HG02970 (cell line): ENCODE results near the gene DCD.
"Not testable (repeated sequence)": the region's sequence is repeated elsewhere in the genome, so short reads cannot be mapped to it uniquely, and the experiment has no call there.

ENCODE experiments used
- ATAC-seq: cut with Tn5 transposase; IDR thresholded peaks from one replicate; pipeline ENCODE4 v1.9.1; 2021; ENCODE audit warnings: mild to moderate bottlenecking, moderate library complexity, moderate number of reproducible peaks; ENCODE audit not compliant: unreplicated experiment, low FRiP score

DCD gene

DNA sequence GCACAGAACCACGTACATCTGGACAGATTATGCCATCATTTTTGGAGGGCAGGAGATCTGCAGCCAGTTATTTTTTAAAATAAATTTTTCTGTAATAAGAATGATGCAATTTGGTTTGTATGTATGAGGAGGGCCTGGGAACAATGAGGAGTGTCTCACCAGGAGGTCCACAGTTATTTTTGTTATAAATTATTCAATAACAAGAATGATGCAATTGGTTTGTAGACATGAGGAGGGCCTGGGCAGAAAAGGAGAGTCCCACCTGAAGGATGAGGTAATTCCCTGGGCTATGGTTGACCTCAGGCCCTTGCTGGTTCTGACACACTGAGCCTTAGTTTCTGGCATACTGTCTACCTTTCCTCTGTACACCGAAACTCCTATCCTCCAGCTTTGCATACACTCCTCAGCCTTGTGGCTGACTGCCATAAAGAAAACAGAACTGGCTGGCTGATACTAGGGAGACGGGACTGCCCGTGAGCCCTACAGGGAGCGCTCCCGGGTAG is 9.0 kb upstream of the DCD start:
- ATAC-seq = no peak

DNA sequence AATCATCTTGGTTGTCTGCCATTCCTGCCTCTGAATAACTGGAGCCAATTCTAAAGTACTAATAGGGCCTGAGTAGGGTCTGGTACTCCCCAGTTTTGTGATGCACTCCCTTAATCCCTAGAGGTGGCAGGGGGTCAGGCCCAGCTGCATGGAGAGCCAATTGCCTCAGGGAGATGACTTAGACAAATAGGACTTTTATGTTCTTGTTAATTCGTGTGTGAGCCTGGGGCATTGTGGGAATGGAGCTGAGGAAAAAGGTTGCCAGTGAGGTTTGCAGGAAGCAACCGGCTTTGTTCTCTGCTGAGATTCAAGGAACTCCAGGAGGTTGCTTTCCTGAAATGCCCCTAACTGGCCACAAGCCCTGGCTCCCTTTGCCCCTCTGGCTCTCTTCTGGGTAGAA is 6.8 kb upstream of the DCD start:
- ATAC-seq = no peak

DNA sequence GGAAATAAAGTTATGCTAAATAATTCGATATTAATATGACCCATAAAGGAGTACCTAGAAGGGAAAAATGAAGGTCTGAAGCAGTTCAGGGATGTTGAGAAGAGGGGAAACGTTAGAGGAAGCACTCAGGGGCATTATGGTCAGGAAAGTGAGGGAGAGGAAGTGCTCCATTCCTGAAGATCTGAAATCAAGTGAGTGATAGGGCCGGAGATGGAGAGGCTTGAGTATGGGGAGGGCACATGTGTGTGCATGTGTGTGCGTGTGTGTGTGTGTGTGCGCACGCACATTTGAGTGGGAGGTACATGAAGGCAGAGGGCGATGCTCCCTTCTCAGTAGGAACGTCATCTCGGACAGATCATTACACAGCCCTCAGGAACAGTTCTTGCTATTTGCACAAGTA is 4.9 kb upstream of the DCD start:
- ATAC-seq = no peak

DNA sequence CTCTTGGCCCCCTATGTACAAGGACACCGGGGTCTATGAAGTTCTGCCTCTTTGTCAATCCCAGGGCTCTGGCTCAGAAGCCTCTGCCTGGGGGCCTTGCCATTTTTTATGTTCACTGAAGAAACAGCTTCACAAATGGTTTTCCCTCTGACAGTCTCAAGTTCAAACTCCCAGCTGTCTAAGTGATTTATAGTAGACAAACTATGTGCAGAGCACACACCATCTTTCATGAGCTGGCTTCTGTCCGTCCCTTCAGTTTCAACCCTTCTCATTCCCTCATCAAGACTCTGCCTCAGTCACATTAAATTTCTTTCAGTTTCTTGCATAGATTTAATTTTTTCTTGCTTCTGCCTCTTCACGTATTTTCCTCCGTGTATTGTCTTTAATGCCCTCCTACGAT is 2.7 kb upstream of the DCD start:
- ATAC-seq = no peak

DNA sequence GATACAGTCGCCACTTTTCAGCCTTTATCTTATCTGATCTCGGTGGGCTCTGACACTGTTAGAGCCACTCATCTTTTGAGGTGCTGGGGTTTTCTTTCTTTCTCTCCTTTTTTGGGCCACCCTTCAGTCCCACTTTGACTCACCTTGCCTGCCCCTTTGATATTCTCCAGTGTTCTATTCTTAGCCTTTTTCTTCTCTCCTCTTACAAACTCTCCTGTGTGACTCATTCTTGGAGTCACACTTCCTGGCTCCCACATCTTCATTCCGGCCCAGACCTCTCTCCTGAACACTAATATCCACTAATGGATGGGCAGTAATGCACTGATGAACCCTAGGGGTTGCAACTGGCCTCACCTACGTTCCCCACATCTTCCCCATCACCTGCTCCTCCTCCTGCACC is 2.2 kb upstream of the DCD start:
- no peak for ATAC-seq

DNA sequence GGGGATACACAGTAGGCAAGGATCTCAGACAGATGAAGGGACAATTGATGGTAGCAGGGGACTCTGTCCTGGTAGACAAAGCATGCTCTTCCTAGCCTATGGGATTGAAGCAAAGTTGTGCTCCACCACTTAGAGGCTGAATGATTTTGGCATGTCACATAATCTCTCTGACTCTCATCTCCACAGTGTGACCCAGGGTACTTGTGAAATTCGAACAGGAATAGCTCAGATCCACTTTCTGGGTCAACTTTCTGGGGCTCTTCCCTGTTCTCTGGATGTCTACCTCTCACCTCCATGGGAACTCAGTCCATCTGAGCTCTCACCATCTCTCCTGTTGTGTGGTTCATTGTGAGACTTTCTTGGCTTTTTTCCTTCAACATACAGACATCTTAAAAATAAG is 1.7 kb upstream of the DCD start:
- ATAC-seq = no peak

DNA sequence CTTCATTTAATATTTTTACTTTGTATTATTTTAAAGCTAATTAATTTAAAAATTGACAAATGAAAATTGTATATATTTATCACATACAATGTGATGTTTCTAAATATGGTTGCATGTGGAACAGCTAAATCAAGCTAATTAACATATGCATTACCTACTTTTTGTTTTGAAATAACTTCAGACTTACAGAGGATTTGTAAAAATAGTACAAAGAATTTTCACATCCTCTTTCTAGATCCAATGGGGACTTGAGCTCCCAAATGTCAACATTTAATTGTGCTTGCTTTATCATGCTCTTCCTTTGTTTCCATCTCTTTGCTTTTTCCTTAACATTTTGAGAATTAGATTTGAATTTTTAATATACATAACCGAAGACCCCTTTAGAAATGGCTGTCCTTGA is 6.6 kb downstream of the DCD start:
- ATAC-seq = no peak

DNA sequence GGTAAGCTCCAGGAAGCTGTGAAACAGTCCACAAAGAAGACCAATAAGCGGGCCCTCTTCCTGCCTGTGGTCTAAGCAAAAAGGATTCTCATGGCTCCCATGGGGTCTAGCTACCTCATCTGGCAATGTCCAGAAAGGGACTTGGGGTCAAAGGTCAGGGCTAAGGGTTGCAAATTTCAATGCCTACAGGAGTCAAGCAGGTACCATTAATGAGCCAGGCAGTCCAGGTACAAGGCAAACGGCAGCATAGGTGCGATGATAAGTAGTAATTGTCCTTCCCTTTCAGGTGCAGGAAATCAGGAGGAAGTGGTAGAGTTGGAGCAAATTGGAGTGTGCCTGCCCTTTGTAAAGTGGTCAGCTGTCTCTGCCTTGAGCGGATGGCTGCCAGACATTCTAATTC is 7.1 kb downstream of the DCD start:
- no peak for ATAC-seq

DNA sequence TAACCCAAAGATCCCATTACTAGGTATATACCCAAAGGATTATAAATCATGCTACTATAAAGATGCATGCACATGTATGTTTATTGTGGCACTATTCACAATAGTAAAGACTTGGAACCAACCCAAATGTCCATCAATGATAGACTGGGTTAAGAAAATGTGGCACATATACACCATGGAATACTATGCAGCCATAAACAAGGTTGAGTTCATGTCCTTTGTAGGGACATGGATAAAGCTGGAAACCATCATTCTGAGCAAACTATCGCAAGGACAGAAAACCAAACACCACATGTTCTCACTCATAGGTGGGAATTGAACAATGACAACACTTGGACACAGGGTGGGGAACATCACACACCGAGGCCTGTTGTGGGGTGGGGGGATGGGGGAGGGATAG is 9.1 kb downstream of the DCD start:
- not testable (repeated sequence) for ATAC-seq

DNA sequence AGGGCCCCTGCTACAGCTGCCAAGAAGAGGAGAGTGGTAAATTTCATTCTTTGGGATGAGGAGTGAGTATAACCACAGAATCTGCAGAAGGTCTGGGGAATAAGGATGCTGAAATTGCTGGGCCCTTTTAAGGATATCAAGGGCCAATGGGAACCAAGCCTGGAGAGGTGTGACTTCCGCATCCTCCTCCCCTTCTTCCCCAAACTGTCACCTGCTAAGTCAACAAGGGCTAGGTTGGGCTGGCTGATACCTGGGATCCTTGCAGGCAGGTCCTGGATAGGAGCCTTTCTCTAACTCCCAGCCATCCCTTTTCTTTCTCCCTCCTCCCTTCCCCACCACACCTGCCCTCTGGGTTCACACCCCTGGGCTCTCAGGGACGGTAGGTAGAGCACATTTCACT is 13.4 kb downstream of the DCD start, which contains the start of gene LACRT:
Gene LACRT, minus strand, starts transcription at position 101 of the 400 bp plus-strand sequence. Its CDS starts 54 bp downstream, at position 47.
- ATAC-seq = no peak

DNA sequence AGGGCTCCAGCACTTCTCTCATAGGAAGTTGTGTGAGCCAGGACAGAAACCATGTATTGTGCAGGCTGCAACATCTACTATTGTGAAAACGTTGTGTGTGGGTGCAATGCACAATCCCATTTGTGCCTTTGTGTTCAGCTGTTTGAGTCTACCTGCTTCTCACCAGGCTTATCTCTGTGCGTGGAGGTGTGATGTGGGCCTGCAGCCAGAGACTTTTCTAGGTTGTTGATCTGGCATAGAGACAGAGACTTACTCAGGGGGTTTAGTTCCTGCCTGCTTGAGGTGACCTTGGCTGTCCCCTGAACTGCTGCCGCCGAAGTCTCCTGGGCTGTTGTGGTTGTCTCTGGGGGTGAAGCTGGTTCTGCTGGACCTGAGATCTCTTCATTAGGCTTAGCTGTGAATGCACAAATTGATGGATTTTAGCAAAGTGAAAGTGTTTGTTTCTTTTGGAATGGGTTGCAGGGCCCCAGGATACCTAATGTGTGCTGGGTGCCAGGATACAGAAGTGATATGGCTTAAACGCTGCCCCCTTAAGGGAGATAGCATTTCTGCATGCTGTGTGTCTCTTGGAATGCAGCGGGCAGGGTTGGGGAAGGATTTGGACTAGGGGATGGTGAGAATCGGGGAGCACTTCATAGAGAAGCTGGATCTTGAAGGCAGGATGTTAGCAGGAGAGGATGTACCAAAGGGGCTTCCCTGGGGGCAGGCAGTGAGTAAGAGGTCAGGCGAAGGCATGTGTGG is 16.0 kb downstream of the DCD start:
- ATAC-seq = no peak

DNA sequence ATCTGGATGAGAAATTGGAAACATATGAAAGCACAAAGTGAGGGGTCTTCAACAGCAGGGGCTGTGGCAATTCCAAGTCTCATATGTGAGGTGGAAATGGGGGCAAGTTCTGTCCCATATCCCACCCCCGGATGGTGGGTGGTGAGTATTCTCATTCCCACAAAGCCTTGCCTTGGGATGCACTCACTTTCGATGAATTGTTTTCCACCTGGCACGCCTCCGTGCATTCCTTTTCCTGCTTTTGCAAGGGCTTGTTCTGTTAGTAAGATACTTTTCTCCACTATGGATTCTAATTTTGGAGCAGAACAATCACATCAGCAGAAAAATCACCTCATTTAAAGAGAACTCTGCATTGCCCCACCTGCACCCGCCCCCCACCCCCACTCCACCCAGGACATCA is 16.6 kb downstream of the DCD start:
- ATAC-seq = no peak

DNA sequence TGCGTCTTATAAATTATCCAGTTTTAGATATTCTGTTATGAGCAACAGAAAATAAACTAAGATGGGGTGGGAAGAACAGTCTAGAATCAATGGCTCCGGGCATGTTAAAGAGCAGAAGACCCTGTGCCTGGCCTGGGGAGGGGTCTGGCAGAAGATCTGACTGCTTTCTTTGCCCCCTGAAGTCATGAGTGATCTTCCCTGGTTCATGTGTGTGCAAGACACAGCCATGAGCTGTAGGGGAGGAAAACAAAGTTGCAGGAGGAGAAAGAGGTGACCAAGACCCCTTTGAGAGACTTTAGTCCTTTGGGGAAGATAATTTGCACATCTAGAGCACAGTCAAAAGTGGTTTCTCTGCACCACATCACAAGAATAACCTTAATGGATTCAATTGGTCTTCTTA is 18.2 kb downstream of the DCD start:
- no peak for ATAC-seq

DNA sequence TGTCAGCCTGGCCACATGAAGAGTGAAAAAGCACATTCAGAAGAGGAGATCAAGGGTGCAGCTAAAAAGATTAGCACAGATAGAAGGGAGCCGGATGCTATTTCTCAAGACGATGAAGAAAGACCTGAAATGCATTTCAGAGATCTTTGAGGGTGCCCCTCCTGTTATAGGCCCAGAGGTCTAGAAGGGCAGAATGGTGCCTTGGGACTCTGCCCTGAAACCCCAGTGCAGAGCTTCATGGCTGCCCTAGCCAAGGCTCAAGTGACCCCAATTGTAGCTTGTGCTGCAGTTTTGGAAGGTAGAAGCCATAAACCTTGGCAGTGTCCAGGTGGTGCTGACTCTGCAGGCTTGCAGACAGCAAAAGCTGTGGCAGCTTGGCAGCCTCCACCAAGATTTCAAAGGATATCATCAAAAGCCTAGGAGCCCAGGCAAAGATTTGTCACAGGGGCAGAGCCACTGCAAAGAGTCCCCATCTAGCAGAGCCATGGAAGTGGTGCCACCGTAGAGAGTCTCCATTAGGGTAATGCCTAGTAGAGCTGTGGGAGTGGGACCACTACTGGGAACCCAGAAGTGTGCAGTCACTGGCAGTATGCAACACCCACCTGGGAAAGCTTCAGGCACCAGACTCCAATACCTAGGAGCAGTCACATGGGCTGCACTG is 19.8 kb downstream of the DCD start:
- ATAC-seq = no peak

DNA sequence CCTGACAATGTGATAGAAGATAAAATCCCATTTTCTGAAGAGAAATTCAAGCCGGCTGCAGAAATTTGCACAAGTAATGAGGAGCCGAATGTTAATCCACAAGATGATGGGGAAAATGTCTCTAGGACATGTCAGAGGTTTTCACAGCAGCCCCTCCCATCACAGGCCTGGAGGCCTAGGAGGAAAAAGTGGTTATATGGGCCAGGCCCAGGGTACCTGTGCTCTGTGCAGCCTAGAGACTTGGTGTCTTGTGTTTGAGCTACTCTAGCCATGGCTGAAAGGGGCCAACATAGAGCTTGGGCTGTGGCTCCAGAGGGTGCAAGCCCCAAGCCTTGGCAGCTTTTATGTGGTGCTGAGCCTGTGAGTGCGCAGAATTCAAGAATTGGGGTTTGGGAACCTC is 20.9 kb downstream of the DCD start:
- ATAC-seq = no peak

DNA sequence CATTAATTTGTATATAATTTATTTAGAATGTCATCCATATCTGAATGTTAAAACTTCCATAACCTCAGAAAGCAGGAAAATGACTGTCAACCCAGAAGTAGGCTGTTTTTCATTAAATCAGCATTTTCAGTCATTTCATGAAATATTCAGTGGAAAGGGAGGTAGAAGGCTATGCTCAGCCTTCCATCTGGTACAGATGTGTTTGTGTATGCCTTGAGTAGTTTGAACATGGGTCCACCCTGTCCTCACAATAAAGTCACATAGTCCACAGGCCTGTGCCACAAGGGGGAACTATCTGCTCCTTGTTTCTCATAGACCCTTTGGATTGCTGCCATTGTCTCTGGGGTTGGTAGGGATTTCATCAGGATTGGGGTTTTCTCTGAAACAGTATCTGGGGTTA is 22.6 kb downstream of the DCD start:
- ATAC-seq = no peak

DNA sequence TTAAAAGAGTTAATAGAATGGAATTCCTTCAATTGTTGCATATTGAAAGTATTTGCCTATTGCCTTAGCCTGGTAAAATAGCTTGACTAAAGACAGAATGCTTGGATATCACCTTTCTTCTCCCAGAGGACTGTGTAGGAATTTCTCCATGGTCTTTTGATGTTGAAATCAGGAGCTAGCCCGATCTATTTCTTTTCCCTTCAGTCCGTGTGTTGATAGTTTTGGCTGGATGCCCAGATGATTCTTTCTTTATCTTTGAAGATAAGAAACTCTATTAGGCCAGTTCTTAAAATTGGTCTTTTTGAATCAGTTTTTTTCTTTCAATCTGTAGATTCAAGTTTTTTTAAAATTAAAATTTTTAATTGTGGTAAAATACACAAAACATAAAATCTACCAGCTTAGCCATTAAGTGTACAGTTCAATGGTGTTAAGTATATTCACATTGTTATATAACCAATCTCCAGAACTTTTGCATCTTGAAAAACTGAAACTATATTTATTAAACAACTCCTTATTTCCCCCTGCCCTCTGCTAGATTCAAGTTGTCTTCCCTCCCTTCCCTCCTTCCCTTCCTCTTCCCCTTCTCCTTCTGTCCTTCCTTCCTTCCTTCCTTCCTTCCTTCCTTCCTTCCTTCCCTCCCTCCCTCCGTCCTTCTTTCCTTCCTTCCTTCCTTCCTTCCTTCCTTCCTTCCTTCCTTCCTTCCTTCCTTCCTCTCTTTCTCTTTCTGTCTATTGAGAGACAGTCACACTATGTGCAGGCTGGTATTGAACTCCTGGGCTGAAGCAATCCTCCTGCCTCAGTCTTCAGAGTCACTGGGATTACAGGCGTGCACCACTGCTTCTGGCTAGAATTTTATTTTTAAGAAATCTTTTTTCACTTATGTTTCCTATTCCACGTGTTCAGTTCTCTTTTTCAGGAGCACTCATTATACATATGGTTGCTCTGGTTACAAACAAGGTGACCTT is 23.6 kb downstream of the DCD start:
- ATAC-seq = no peak

DNA sequence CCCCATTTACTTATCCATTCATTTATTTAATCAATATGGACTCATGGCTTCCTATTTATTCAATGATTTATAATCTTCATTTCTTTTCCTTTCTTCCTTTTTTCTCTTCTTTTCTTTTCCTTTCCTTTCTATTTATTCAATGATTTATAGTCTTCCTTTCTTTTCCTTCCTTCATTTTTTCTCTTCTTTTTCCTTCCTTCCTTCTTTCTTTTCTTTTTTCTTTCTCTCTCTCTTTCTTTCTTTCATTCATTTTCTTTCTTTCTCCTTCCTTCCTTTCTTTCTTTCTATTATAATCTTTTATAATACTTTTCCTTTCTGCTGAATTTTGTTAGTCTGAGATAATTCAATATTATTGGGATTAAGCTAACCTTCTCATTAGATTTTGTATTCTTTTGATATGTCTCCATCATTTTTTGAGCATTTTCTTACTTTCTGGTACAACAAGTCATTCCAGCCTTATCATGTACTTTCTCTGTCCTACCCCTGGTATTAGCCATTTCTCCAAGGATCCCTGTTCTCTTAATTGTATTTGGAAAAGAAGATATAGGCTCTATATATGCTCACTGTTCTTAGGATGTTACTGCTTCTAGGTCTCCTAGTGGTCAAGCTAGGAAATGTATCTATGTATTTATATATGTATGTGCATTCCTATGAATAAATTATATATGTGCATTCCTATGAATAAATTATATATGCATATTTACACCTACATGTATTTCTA is 25.5 kb downstream of the DCD start:
- ATAC-seq = no peak

DNA sequence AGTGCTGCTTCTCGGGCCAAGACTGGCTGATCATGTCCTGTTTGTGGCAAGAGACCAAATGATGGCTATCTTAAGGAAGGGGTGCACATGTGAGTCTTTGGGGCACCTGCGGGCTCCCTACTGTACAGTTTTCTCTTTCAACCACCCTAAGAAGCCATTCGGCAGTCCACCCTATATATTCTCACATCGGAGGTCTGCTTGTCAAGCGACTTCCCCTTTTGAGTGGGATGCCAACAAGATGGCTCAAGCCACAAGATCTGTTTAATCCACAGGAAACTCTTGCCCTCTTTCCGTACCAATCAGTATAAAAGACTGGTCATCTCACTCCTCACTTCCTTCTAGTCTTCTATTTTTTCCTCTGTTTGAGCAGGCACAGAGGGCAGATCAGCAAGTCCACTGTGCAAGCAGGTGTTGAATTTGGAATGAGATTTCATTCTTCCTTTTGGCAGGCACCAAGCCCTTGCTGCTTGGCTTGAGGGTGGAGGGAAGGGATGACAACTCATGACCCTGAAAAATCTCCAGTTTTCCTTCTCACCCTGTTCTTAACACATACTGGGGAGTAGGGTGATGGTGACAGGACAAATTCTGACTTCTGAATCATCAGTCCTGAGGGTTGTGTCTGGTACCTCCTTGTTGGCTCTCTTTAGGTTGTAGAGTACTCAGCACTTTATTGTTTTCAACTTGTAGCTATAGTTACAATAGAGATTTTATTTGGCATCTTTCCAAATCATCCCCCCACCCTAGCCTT is 31.1 kb downstream of the DCD start:
- ATAC-seq = no peak
